ENCODE measurements around the gene ALPL. TPM values are rescaled to one million over a fixed set of nuclear protein-coding genes. Genes with fewer than 3 reads are reported as not detected.

Gene ALPL
- total and polyA plus RNA-seq, 7 donors: 0.36 to 7.8 (median 2.3) TPM

DNA sequence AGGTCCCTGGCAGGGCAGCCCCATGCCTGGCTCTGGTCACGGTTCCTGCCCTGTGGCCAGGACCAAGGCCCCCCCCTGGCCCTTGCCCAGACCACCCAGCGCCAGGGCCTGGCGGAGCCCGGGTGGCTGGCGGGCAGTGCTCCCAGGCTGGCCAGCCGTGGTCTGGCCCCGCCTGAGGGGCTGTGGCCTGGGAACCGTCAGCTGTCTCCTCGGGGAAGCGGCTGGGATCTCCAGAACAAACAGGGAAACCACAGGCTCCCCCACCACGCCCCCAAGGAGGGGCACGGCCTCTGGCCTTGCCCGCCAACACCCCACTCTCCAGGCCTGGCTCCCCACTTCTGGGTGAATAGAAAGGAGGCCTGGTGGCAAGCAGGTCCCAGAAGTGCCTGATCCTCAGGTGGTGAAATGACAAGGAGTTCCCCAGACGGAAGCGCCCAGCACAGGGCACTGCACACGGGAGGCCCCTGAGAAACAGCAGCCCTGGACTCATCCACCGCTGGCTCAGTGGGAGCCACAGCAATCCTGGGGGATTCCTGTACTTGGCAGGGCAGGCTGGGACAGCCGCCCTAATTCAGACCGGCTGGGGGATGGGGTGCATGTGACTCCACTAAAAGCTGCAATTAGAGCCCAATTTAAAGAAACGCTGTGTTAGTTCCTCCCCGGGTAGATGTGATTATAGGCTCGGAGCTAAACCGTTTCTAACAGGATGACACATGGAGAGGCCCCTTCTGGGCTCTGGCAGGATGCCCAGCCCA lies 81.1 kb downstream of the ALPL start:
- Histone ChIP-seq H3K27me3 (peaks cover 0 to 62% (median 6%) of the 10 kb centered on the region in 3 donors), H3K36me3 (no peaks in the 10 kb centered on the region), H3K4me1 (peaks cover 0 to 19% (median 13%) of the 10 kb centered on the region in 4 donors), H3K4me3 (no peak overlapping the region), H3K27ac (no peak overlapping the region), H3K9me3 (no peaks in the 10 kb centered on the region)
- intact Hi-C loops (cut with DNase I): no loop called here
- WGBS, 2 donors: 20 to 34% methylated on average over 23 of the region's 23 CpGs
- TF ChIP-seq POLR2AphosphoS5 (IDR thresholded peaks at IDR 0.05) (no peak), POLR2A (IDR thresholded peaks at IDR 0.05) (no peak), EP300 (IDR thresholded peaks at IDR 0.05) (no peak)
- TF ChIP-seq, protein P1, sequence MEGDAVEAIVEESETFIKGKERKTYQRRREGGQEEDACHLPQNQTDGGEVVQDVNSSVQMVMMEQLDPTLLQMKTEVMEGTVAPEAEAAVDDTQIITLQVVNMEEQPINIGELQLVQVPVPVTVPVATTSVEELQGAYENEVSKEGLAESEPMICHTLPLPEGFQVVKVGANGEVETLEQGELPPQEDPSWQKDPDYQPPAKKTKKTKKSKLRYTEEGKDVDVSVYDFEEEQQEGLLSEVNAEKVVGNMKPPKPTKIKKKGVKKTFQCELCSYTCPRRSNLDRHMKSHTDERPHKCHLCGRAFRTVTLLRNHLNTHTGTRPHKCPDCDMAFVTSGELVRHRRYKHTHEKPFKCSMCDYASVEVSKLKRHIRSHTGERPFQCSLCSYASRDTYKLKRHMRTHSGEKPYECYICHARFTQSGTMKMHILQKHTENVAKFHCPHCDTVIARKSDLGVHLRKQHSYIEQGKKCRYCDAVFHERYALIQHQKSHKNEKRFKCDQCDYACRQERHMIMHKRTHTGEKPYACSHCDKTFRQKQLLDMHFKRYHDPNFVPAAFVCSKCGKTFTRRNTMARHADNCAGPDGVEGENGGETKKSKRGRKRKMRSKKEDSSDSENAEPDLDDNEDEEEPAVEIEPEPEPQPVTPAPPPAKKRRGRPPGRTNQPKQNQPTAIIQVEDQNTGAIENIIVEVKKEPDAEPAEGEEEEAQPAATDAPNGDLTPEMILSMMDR (IDR thresholded peaks at IDR 0.05): no peak
- no peak for DNase-seq

DNA sequence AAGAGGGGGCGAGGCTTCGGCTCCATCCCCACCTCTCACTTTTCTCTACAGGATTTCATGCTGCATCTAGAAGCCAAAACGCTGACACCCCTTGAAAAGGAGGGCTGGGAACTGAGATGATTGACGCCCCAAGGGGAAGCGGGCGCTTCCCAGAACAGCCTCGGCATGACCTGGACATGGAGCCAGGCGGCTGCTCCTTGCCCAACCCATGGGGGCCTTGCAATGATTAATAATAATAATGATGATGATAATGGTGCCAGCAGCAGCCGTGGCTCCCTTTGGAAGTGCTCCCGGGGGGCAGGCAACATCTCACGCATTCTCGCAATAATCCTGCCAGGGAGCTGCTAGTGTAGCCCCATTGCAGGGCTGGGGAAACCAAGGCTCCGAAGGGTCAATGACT lies 81.7 kb downstream of the ALPL start:
- peaks cover 0 to 62% (median 6%) of the 10 kb centered on the region in 3 donors for H3K27me3 ChIP-seq
- no peak for DNase-seq
- TF ChIP-seq EP300 (IDR thresholded peaks at IDR 0.05) (no peak), POLR2A (IDR thresholded peaks at IDR 0.05) (no peak), POLR2AphosphoS5 (IDR thresholded peaks at IDR 0.05) (no peak)
- TF ChIP-seq, protein P1 (IDR thresholded peaks at IDR 0.05): no peak
- H3K27ac ChIP-seq: no peak overlapping the region
- H3K4me1 ChIP-seq: peaks cover 0 to 19% (median 13%) of the 10 kb centered on the region in 4 donors
- H3K4me3 ChIP-seq: no peak overlapping the region
- WGBS, 2 donors: 61 to 70% methylated on average over 13 of the region's 13 CpGs
- intact Hi-C loops (cut with DNase I): no loop called here
- H3K9me3 ChIP-seq: no peaks in the 10 kb centered on the region
- no peaks in the 10 kb centered on the region for H3K36me3 ChIP-seq

- no peaks in the 10 kb centered on the region for H3K36me3 ChIP-seq
- peaks cover 0 to 62% (median 11%) of the 10 kb centered on the region in 3 donors for H3K27me3 ChIP-seq
- no peaks in the 10 kb centered on the region for H3K9me3 ChIP-seq
- peaks cover 0 to 9% (median 4%) of the 10 kb centered on the region in 4 donors for H3K4me1 ChIP-seq
- DNase-seq: no peak
- H3K4me3 ChIP-seq: no peak overlapping the region
- TF ChIP-seq POLR2AphosphoS5 (IDR thresholded peaks at IDR 0.05) (no peak), EP300 (IDR thresholded peaks at IDR 0.05) (no peak), POLR2A (IDR thresholded peaks at IDR 0.05) (no peak)
- TF ChIP-seq, protein P1 (IDR thresholded peaks at IDR 0.05): no peak
- H3K27ac ChIP-seq: no peak overlapping the region
- WGBS, 2 donors: 79 to 88% methylated on average over 12 of the region's 12 CpGs
- intact Hi-C loops (cut with DNase I): no loop called here
Observed at GRCh38 chr1:21592086-21592865, 83.1 kb downstream of the ALPL start.

- TF ChIP-seq EP300 (IDR thresholded peaks at IDR 0.05) (no peak), POLR2AphosphoS5 (IDR thresholded peaks at IDR 0.05) (no peak), POLR2A (IDR thresholded peaks at IDR 0.05) (no peak)
- TF ChIP-seq, protein P1 (IDR thresholded peaks at IDR 0.05): no peak
- intact Hi-C loops (cut with DNase I): no loop called here
- no peak overlapping the region for H3K27ac ChIP-seq
- peaks cover 0 to 9% (median 4%) of the 10 kb centered on the region in 4 donors for H3K4me1 ChIP-seq
- DNase-seq: no peak
- H3K4me3 ChIP-seq: no peak overlapping the region
- H3K9me3 ChIP-seq: no peaks in the 10 kb centered on the region
- H3K36me3 ChIP-seq: no peaks in the 10 kb centered on the region
- peaks cover 0 to 64% (median 11%) of the 10 kb centered on the region in 3 donors for H3K27me3 ChIP-seq
- WGBS, 2 donors: 78 to 86% methylated on average over 8 of the region's 8 CpGs
Observed at GRCh38 chr1:21593231-21593630, 84.0 kb downstream of the ALPL start.
